ENCODE data around the gene MRPL11. TPM values are rescaled to one million over a fixed set of nuclear protein-coding genes. Genes with fewer than 3 reads are reported as not detected.

Gene MRPL11
- total and polyA plus RNA-seq, 2 donors (not counting 1 experiment from before 2014, with no cell fraction given) = 25.5 to 26.7 TPM

DNA sequence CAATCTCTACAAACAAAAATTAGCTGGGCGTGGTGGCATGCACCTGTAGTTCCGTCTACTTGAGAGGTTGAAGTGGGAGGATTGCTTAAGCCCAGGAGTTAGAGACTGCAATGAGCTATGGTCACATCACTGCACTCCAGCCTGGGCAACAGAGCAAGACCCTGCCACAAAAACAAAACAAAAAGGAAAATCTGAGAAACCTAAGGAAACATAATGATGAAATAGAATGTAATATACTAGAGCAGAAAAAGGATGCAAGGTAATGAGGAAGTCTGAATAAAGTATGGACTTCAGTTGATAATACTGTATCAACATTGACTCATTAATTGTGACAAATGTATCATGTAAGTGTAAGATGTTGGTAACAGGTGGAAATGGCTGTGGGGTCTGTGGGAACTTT lies 9.7 kb downstream of the MRPL11 start:
- Histone ChIP-seq H3K27me3 (replicated peaks in 1 of 4; ENCODE audit: control extremely low read depth in 1 of 4, control insufficient read depth in 3 of 4, insufficient read depth in 4 of 4, low read length in 3 of 4) (peaks cover 0 to 10% (median 0%) of the 10 kb centered on the region in 4 experiments), H3K9ac (ENCODE audit: low read length) (no peak overlapping the region), H4K20me1 (ENCODE audit: control insufficient read depth, insufficient read depth, low read length, poor library complexity, severe bottlenecking) (no peaks in the 10 kb centered on the region), H3K27ac (ENCODE audit: low read length in 2 of 2) (no peak overlapping the region), H2AFZ (ENCODE audit: insufficient read depth, low read depth, low read length, poor library complexity, severe bottlenecking) (no peak overlapping the region), H3K79me2 (ENCODE audit: control insufficient read depth, insufficient read depth, low read length) (no peaks in the 10 kb centered on the region), H3K4me2 (replicated peaks; ENCODE audit: low read depth, low read length, poor library complexity, severe bottlenecking) (no peak overlapping the region), H3K36me3 (replicated peaks in 1 of 2; ENCODE audit: control extremely low read depth in 1 of 2, control insufficient read depth in 1 of 2, extremely low read depth in 1 of 2, insufficient read depth in 2 of 2, low read length in 1 of 2) (no peaks in the 10 kb centered on the region), H3K4me3 (ENCODE audit: control extremely low read depth in 1 of 5, extremely low read depth in 1 of 5, insufficient read depth in 1 of 5, low read depth in 2 of 5, low read length in 4 of 5) (no peak overlapping the region), H3K9me3 (ENCODE audit: control extremely low read depth in 1 of 3, control insufficient read depth in 2 of 3, insufficient read depth in 1 of 3, low read length in 2 of 3) (peaks cover 0 to 3% (median 0%) of the 10 kb centered on the region in 3 donors), H3K4me1 (ENCODE audit: control insufficient read depth in 2 of 2, insufficient read depth in 2 of 2, low read length in 2 of 2) (no peaks in the 10 kb centered on the region)
- intact Hi-C loops (cut with micrococcal nuclease) = no loop called here
- no peak for DNase-seq
- Mint-ChIP-seq H3K27me3 (peaks cover 4% of the 10 kb centered on the region), H3K4me1 (peaks cover 2% of the 10 kb centered on the region), H3K27ac (no peak overlapping the region), H3K9me3 (ENCODE audit: insufficient read depth) (no peaks in the 10 kb centered on the region), H3K4me3 (no peak overlapping the region)
- TF ChIP-seq, protein P1, sequence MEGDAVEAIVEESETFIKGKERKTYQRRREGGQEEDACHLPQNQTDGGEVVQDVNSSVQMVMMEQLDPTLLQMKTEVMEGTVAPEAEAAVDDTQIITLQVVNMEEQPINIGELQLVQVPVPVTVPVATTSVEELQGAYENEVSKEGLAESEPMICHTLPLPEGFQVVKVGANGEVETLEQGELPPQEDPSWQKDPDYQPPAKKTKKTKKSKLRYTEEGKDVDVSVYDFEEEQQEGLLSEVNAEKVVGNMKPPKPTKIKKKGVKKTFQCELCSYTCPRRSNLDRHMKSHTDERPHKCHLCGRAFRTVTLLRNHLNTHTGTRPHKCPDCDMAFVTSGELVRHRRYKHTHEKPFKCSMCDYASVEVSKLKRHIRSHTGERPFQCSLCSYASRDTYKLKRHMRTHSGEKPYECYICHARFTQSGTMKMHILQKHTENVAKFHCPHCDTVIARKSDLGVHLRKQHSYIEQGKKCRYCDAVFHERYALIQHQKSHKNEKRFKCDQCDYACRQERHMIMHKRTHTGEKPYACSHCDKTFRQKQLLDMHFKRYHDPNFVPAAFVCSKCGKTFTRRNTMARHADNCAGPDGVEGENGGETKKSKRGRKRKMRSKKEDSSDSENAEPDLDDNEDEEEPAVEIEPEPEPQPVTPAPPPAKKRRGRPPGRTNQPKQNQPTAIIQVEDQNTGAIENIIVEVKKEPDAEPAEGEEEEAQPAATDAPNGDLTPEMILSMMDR (IDR thresholded peaks at IDR 0.05) = no peak
- TF ChIP-seq EZH2 (IDR thresholded peaks at IDR 0.05; ENCODE audit: borderline replicate concordance, insufficient read depth, low read depth, low read length, poor library complexity, severe bottlenecking) = no peak
- ChIA-PET CTCF (interaction anchor here (1.1 to 3.1 kb wide), 8 partner anchors 10 to 250 kb away, joined by 3 to 16 read pairs (median 5); partner anchors contain the start of gene MRPL11), POLR2A (interaction anchor here (0.9 kb wide), 1 partner anchor 10 kb away, joined by 5 read pairs; the partner anchor contains the start of gene MRPL11)
- no CpG with 5 or more reads among the region's 2 CpGs for WGBS (ENCODE audit: insufficient coverage)
- no peak for ATAC-seq (ENCODE audit: low read depth)

- CTCF ChIA-PET = no interaction called here
Measured at GRCh38 chr11:66426314-66426713, 12.3 kb downstream of the MRPL11 start.

More at GRCh38 chr11:66426314-66426713, 12.3 kb downstream of the MRPL11 start:
- no peak overlapping the region for H3K4me2 ChIP-seq (replicated peaks; ENCODE audit: low read depth, low read length, poor library complexity, severe bottlenecking)
- H3K36me3 ChIP-seq (replicated peaks in 1 of 2; ENCODE audit: control extremely low read depth in 1 of 2, control insufficient read depth in 1 of 2, extremely low read depth in 1 of 2, insufficient read depth in 2 of 2, low read length in 1 of 2) = no peaks in the 10 kb centered on the region
- ATAC-seq (ENCODE audit: low read depth) = no peak
- H3K9me3 ChIP-seq (ENCODE audit: control extremely low read depth in 1 of 3, control insufficient read depth in 2 of 3, insufficient read depth in 1 of 3, low read length in 2 of 3) = peaks cover 0 to 14% (median 3%) of the 10 kb centered on the region in 3 donors
- Mint-ChIP-seq H3K27ac (no peak overlapping the region), H3K4me3 (no peak overlapping the region), H3K9me3 (ENCODE audit: insufficient read depth) (no peaks in the 10 kb centered on the region), H3K4me1 (peaks cover 2% of the 10 kb centered on the region), H3K27me3 (peaks cover 4% of the 10 kb centered on the region)
- H2AFZ ChIP-seq (ENCODE audit: insufficient read depth, low read depth, low read length, poor library complexity, severe bottlenecking) = no peak overlapping the region
- H4K20me1 ChIP-seq (ENCODE audit: control insufficient read depth, insufficient read depth, low read length, poor library complexity, severe bottlenecking) = peaks cover 2% of the 10 kb centered on the region
- no peak overlapping the region for H3K27ac ChIP-seq (ENCODE audit: low read length in 2 of 2)
- no peak for TF ChIP-seq EZH2 (IDR thresholded peaks at IDR 0.05; ENCODE audit: borderline replicate concordance, insufficient read depth, low read depth, low read length, poor library complexity, severe bottlenecking)
- TF ChIP-seq, protein P1 (IDR thresholded peaks at IDR 0.05) = no peak
- H3K79me2 ChIP-seq (ENCODE audit: control insufficient read depth, insufficient read depth, low read length) = no peaks in the 10 kb centered on the region
- 69% methylated on average over 20 of the region's 23 CpGs for WGBS (ENCODE audit: insufficient coverage)
- no peak overlapping the region for H3K4me3 ChIP-seq (ENCODE audit: control extremely low read depth in 1 of 5, extremely low read depth in 1 of 5, insufficient read depth in 1 of 5, low read depth in 2 of 5, low read length in 4 of 5)
- H3K27me3 ChIP-seq (replicated peaks in 1 of 4; ENCODE audit: control extremely low read depth in 1 of 4, control insufficient read depth in 3 of 4, insufficient read depth in 4 of 4, low read length in 3 of 4) = peaks cover 0 to 10% (median 0%) of the 10 kb centered on the region in 4 experiments
- POLR2A ChIA-PET = no interaction called here
- intact Hi-C loops (cut with micrococcal nuclease) = no loop called here
- DNase-seq = no peak
- no peak overlapping the region for H3K9ac ChIP-seq (ENCODE audit: low read length)
- H3K4me1 ChIP-seq (ENCODE audit: control insufficient read depth in 2 of 2, insufficient read depth in 2 of 2, low read length in 2 of 2) = peaks cover 0 to 2% of the 10 kb centered on the region in 2 donors
